ENCODE data around the gene FLVCR2.

GRCh38 chr14:75653563-75653962 is 75.1 kb downstream of the FLVCR2 start:
- TF ChIP-seq ZNF174 (tag by site-specific recombination; IDR thresholded peaks at IDR 0.05) (no peak), ZNF530 (tag by site-specific recombination; IDR thresholded peaks at IDR 0.05; ENCODE audit: low read depth) (no peak), ZBTB21 (tag by site-specific recombination; IDR thresholded peaks at IDR 0.05) (no peak), CTCF (tag by site-specific recombination; IDR thresholded peaks at IDR 0.05) (no peak)

Data from HEK293 (cell line).